ENCODE measurements around the gene ZBTB20. TPM values are rescaled to one million over a fixed set of nuclear protein-coding genes. Genes with fewer than 3 reads are reported as not detected.
"Not testable (repeated sequence)": the region's sequence is repeated elsewhere in the genome, so short reads cannot be mapped to it uniquely, and the experiment has no call there.

ZBTB20 gene
- total and polyA plus RNA-seq, 5 donors from 2014 or later = 10.1 to 58.2 (median 13.2) TPM

DNA sequence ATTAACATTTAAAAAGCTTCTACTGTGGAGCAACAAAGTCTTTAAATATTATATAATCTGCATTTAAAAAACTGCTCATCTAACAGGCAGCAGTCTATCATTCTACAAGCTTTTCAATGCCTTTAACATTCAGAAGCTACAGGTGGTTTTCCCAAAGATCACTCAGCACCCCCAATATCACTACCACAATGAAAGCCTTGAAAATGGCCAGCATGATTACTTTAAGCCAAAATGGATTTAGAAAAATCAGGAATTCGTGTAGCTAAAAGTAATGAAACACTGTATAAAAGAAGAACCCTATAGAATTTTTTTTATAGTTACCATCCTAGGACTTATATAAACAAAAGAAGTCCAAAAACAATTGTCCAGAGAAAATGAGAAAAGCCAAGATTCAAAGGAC lies 452.8 kb downstream of the ZBTB20 start:
- Mint-ChIP-seq H3K9me3 (peaks cover 0 to under 1% (median 0%) of the 10 kb centered on the region in 7 donors), H3K36me3 (peaks cover 18% of the 10 kb centered on the region), H3K27me3 (no peaks in the 10 kb centered on the region), H3K4me3 (no peak overlapping the region), H3K4me1 (peaks cover 6 to 15% (median 13%) of the 10 kb centered on the region in 4 donors), H3K27ac (no peak overlapping the region)
- H3K36me3 ChIP-seq (ENCODE audit: control insufficient read depth, insufficient read depth, low read length) = no peaks in the 10 kb centered on the region
- H3K27ac ChIP-seq (ENCODE audit: insufficient read depth, low read length, poor library complexity, severe bottlenecking) = no peak overlapping the region
- ATAC-seq (ENCODE audit: low read depth in 2 of 2) = no peak
- no peak for DNase-seq
- H3K4me3 ChIP-seq (ENCODE audit: low read depth, low read length) = no peak overlapping the region
- no peaks in the 10 kb centered on the region for H3K9me3 ChIP-seq (ENCODE audit: control insufficient read depth in 2 of 2, low read length in 2 of 2)
- H3K4me1 ChIP-seq (ENCODE audit: control insufficient read depth, insufficient read depth, low read length, poor library complexity, severe bottlenecking) = no peaks in the 10 kb centered on the region
- no peaks in the 10 kb centered on the region for H3K27me3 ChIP-seq (ENCODE audit: control insufficient read depth, insufficient read depth, low read length)

DNA sequence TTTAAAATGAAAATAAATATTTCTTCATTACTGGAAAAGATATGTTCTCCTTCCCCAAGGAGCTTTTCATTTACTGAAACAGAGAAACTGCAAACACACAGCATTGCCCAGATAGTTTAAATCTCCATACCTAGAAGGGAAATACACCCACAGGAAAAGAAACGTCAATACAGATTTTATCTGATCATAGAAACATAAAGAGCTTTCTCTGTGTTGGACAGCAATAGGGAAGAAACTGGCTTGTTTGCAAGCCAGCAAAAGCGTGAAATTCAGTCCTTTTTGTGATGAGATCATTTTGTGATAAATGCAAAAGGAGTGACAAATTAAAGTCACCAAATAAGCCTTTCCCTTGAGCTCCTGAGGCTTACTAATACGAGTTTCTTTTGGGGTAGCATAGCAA lies 455.2 kb downstream of the ZBTB20 start:
- Mint-ChIP-seq H3K4me3 (no peak overlapping the region), H3K36me3 (peaks cover 21% of the 10 kb centered on the region), H3K4me1 (peaks cover 8 to 15% (median 13%) of the 10 kb centered on the region in 4 donors), H3K27me3 (no peaks in the 10 kb centered on the region), H3K9me3 (peaks cover 0 to 2% (median 0%) of the 10 kb centered on the region in 7 donors), H3K27ac (no peak overlapping the region)
- no peak for DNase-seq
- Histone ChIP-seq H3K4me3 (ENCODE audit: low read depth, low read length) (no peak overlapping the region), H3K4me1 (ENCODE audit: control insufficient read depth, insufficient read depth, low read length, poor library complexity, severe bottlenecking) (no peaks in the 10 kb centered on the region), H3K9me3 (ENCODE audit: control insufficient read depth in 2 of 2, low read length in 2 of 2) (no peaks in the 10 kb centered on the region), H3K36me3 (ENCODE audit: control insufficient read depth, insufficient read depth, low read length) (no peaks in the 10 kb centered on the region), H3K27me3 (ENCODE audit: control insufficient read depth, insufficient read depth, low read length) (no peaks in the 10 kb centered on the region), H3K27ac (ENCODE audit: insufficient read depth, low read length, poor library complexity, severe bottlenecking) (no peak overlapping the region)
- ATAC-seq (ENCODE audit: low read depth in 2 of 2) = no peak

DNA sequence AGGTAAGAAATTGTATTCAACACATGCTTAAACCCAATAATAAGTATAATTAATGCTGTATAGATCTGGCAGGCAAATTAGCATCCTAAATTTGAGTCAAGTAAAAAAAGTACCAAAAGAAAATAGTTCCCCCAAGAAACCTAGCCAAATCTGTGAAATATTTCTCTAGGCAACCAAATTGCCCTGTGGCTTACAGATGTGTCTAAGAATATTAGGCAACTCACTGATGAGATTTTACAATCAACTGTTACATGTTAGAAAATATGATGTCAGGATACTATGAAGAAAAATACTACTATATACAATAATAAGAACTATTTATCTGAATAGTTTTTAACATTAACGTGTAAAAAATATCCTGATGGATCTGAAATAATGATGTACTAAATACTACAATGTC lies 456.2 kb downstream of the ZBTB20 start:
- peaks cover 15% of the 10 kb centered on the region for H3K36me3 Mint-ChIP-seq
- Histone ChIP-seq H3K36me3 (ENCODE audit: control insufficient read depth, insufficient read depth, low read length) (no peaks in the 10 kb centered on the region), H3K9me3 (ENCODE audit: control insufficient read depth in 2 of 2, low read length in 2 of 2) (no peaks in the 10 kb centered on the region), H3K27me3 (ENCODE audit: control insufficient read depth, insufficient read depth, low read length) (no peaks in the 10 kb centered on the region), H3K4me3 (ENCODE audit: low read depth, low read length) (no peak overlapping the region), H3K4me1 (ENCODE audit: control insufficient read depth, insufficient read depth, low read length, poor library complexity, severe bottlenecking) (no peaks in the 10 kb centered on the region), H3K27ac (ENCODE audit: insufficient read depth, low read length, poor library complexity, severe bottlenecking) (no peak overlapping the region)
- ATAC-seq (ENCODE audit: low read depth in 2 of 2) (no peak), DNase-seq (no peak)
- no peak overlapping the region for H3K4me3 Mint-ChIP-seq
- H3K27me3 Mint-ChIP-seq = no peaks in the 10 kb centered on the region
- peaks cover 0 to 2% (median 0%) of the 10 kb centered on the region in 7 donors for H3K9me3 Mint-ChIP-seq
- no peak overlapping the region for H3K27ac Mint-ChIP-seq
- peaks cover 11 to 13% (median 12%) of the 10 kb centered on the region in 4 donors for H3K4me1 Mint-ChIP-seq

DNA sequence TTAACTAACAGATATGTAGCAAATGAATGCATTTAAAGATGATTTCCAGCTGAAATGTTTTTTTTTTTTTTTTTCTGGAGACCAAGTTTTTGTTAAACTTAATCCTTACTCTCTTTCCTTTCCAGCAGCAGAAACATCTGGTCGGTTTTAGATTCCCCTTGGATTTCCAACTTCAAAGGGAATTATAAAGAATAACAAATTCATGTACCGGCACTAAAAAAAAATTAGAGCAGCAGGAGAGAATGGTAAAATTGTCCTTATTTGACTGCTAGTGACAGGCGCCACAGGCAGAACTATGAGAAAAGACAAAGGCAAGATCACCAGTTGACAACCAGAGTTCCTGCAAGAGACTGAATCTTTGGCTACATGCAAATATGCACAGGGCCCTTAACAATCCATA lies 459.9 kb downstream of the ZBTB20 start:
- Mint-ChIP-seq H3K4me1 (peaks cover 9 to 10% (median 9%) of the 10 kb centered on the region in 4 donors), H3K27me3 (no peaks in the 10 kb centered on the region), H3K27ac (no peak overlapping the region), H3K36me3 (peaks cover 18% of the 10 kb centered on the region), H3K9me3 (peaks cover 0 to 3% (median 0%) of the 10 kb centered on the region in 7 donors), H3K4me3 (no peak overlapping the region)
- H3K9me3 ChIP-seq (ENCODE audit: control insufficient read depth in 2 of 2, low read length in 2 of 2) = no peaks in the 10 kb centered on the region
- ATAC-seq (ENCODE audit: low read depth in 2 of 2) (no peak), DNase-seq (no peak)
- no peak overlapping the region for H3K27ac ChIP-seq (ENCODE audit: insufficient read depth, low read length, poor library complexity, severe bottlenecking)
- no peak overlapping the region for H3K4me3 ChIP-seq (ENCODE audit: low read depth, low read length)
- no peaks in the 10 kb centered on the region for H3K36me3 ChIP-seq (ENCODE audit: control insufficient read depth, insufficient read depth, low read length)
- H3K27me3 ChIP-seq (ENCODE audit: control insufficient read depth, insufficient read depth, low read length) = no peaks in the 10 kb centered on the region
- no peaks in the 10 kb centered on the region for H3K4me1 ChIP-seq (ENCODE audit: control insufficient read depth, insufficient read depth, low read length, poor library complexity, severe bottlenecking)

DNA sequence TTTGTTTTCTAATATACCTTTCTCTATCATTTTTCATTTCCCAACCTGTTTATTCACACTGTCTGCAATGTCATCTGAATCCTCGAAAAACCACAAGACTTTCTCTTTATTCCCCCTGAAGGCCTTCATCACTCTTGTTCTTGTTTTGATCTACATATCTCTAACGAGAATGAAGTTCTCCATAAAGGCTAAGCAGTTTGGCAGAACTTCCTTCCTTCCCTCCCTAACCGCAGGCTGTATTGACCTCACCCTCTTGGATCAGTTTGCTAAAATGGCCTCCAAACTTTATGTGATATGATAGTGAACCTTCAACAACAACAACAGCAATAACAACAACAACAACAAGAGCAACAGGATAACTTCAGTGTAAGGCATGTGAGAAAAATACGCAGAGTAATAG lies 460.5 kb downstream of the ZBTB20 start:
- H3K4me3 Mint-ChIP-seq = no peak overlapping the region
- no peak for ATAC-seq (ENCODE audit: low read depth in 2 of 2)

DNA sequence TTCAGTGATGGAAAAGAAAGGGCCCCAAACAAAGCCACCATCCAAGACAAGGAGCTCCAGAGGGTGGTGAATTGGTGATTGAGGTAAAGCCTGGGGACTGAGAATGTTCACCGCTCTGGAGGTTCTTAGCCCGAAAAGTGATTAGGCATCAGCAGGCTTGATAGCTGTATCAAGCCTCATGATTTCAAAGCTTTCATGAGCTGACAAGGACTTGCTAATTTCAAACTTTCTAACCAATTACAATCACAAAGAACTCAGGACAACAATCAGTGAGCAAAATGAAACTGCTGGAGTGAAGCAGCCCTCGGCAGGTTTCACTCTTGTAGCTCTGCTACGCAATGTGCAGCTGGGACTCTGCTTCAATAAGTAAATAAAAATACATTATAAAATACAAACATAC lies 461.9 kb downstream of the ZBTB20 start:
- peak overlapping the region in 1 of 4 donors; percentile 17 for H3K4me3 Mint-ChIP-seq
- Histone ChIP-seq H3K27ac (ENCODE audit: insufficient read depth, low read length, poor library complexity, severe bottlenecking) (no peak overlapping the region), H3K27me3 (ENCODE audit: control insufficient read depth, insufficient read depth, low read length) (no peaks in the 10 kb centered on the region), H3K36me3 (ENCODE audit: control insufficient read depth, insufficient read depth, low read length) (no peaks in the 10 kb centered on the region), H3K9me3 (ENCODE audit: control insufficient read depth in 2 of 2, low read length in 2 of 2) (no peaks in the 10 kb centered on the region), H3K4me3 (ENCODE audit: low read depth, low read length) (no peak overlapping the region), H3K4me1 (ENCODE audit: control insufficient read depth, insufficient read depth, low read length, poor library complexity, severe bottlenecking) (no peaks in the 10 kb centered on the region)
- peaks cover 0 to 4% (median 2%) of the 10 kb centered on the region in 7 donors for H3K9me3 Mint-ChIP-seq
- H3K4me1 Mint-ChIP-seq = peaks cover 4 to 6% (median 5%) of the 10 kb centered on the region in 4 donors
- H3K27me3 Mint-ChIP-seq = no peaks in the 10 kb centered on the region
- ATAC-seq (ENCODE audit: low read depth in 2 of 2) (no peak), DNase-seq (no peak)
- no peak overlapping the region for H3K27ac Mint-ChIP-seq
- H3K36me3 Mint-ChIP-seq = peaks cover 25% of the 10 kb centered on the region

More for the DNA sequence above, 460.5 kb downstream of the ZBTB20 start:
- H3K36me3 Mint-ChIP-seq = peaks cover 18% of the 10 kb centered on the region
- Histone ChIP-seq H3K4me1 (ENCODE audit: control insufficient read depth, insufficient read depth, low read length, poor library complexity, severe bottlenecking) (no peaks in the 10 kb centered on the region), H3K9me3 (ENCODE audit: control insufficient read depth in 2 of 2, low read length in 2 of 2) (no peaks in the 10 kb centered on the region), H3K4me3 (ENCODE audit: low read depth, low read length) (no peak overlapping the region), H3K36me3 (ENCODE audit: control insufficient read depth, insufficient read depth, low read length) (no peaks in the 10 kb centered on the region), H3K27me3 (ENCODE audit: control insufficient read depth, insufficient read depth, low read length) (no peaks in the 10 kb centered on the region), H3K27ac (ENCODE audit: insufficient read depth, low read length, poor library complexity, severe bottlenecking) (no peak overlapping the region)
- H3K4me1 Mint-ChIP-seq = peaks cover 4 to 6% (median 5%) of the 10 kb centered on the region in 4 donors
- no peak for DNase-seq
- H3K9me3 Mint-ChIP-seq = peaks cover 0 to 3% (median 0%) of the 10 kb centered on the region in 7 donors
- no peaks in the 10 kb centered on the region for H3K27me3 Mint-ChIP-seq
- H3K27ac Mint-ChIP-seq = no peak overlapping the region

DNA sequence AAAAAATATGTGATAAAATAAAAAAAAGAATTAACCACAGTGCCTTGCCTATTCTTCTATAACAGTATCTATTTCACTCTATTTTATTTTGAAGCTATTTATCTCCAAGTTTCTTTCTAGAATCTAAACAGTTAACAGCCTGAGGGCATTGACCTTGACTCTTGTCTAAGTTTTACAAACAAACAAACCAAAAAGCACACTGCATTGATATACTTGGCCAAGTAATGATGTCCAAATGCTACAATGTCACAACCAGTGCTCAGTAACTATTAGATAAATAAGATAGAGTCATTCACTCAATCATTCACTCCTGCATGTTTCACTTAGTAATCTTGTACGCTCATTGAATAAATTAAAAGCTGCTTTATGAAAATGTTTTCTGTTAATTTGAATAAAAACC lies 466.8 kb downstream of the ZBTB20 start:
- no peak for ATAC-seq (ENCODE audit: low read depth in 2 of 2)
- H3K9me3 Mint-ChIP-seq = peaks cover 0 to 7% (median 4%) of the 10 kb centered on the region in 7 donors
- no peak for DNase-seq

DNA sequence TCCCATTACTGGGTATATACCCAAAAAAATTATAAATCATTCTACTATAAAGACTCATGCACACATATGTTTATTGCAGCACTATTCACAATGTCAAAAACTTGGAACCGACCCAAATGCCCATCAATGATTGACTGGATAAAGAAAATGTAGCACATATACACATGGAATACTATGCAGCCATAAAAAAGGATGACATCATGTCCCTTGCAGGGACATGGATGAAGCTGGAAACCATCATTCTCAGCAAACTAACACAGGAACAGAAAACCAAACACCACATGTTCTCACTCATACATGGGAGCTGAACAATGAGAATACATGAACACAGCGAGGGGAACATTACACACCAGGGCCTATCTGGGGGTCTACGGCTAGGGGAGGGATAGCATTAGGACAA lies 467.3 kb downstream of the ZBTB20 start:
- not testable (repeated sequence) for H3K27me3 ChIP-seq (ENCODE audit: control insufficient read depth, insufficient read depth, low read length); H3K4me1 Mint-ChIP-seq; H3K27me3 Mint-ChIP-seq; H3K36me3 ChIP-seq (ENCODE audit: control insufficient read depth, insufficient read depth, low read length); ATAC-seq (ENCODE audit: low read depth in 2 of 2); H3K4me1 ChIP-seq (ENCODE audit: control insufficient read depth, insufficient read depth, low read length, poor library complexity, severe bottlenecking); H3K27ac ChIP-seq (ENCODE audit: insufficient read depth, low read length, poor library complexity, severe bottlenecking); DNase-seq; H3K9me3 Mint-ChIP-seq; H3K4me3 ChIP-seq (ENCODE audit: low read depth, low read length); H3K27ac Mint-ChIP-seq; H3K4me3 Mint-ChIP-seq; H3K9me3 ChIP-seq (ENCODE audit: control insufficient read depth in 2 of 2, low read length in 2 of 2)
- peaks cover 13% of the 10 kb centered on the region for H3K36me3 Mint-ChIP-seq

More for the DNA sequence above, 466.8 kb downstream of the ZBTB20 start:
- Mint-ChIP-seq H3K27ac (no peak overlapping the region), H3K4me3 (no peak overlapping the region), H3K27me3 (no peaks in the 10 kb centered on the region), H3K36me3 (peaks cover 16% of the 10 kb centered on the region), H3K4me1 (peaks cover 0 to 4% (median 2%) of the 10 kb centered on the region in 4 donors)
- H3K4me1 ChIP-seq (ENCODE audit: control insufficient read depth, insufficient read depth, low read length, poor library complexity, severe bottlenecking) = no peaks in the 10 kb centered on the region
- H3K36me3 ChIP-seq (ENCODE audit: control insufficient read depth, insufficient read depth, low read length) = no peaks in the 10 kb centered on the region
- no peak overlapping the region for H3K27ac ChIP-seq (ENCODE audit: insufficient read depth, low read length, poor library complexity, severe bottlenecking)
- H3K27me3 ChIP-seq (ENCODE audit: control insufficient read depth, insufficient read depth, low read length) = no peaks in the 10 kb centered on the region
- H3K9me3 ChIP-seq (ENCODE audit: control insufficient read depth in 2 of 2, low read length in 2 of 2) = no peaks in the 10 kb centered on the region
- no peak overlapping the region for H3K4me3 ChIP-seq (ENCODE audit: low read depth, low read length)

Data from CD4-positive, CD25-positive, alpha-beta regulatory T cell (primary cell).